K562 (cell line): ENCODE data around the gene SCTR. TPM values are rescaled to one million over a fixed set of nuclear protein-coding genes. Genes with fewer than 3 reads are reported as not detected.

Experiments used
- polyA plus RNA-seq, 8 experiments: library from polyadenylated mRNA; depleted of rRNA in 4 of 8; stranded (reverse) in 5 of 8; unstranded in 3 of 8; fragments of >200 nt; fragmentation: Nextera tagmentation in 2 of 8; fragmentation: Illumina TruSeq in 1 of 8; extraction: Ambion mirVana in 2 of 8; extraction: Trizol in 1 of 8; gene quantifications; 2 replicates each; pipeline versions ENCODE4 v1.2.1 to v1.2.3, GENCODE V29; 2011 to 2014; ENCODE audit warnings: inconsistent platforms in 1 of 8, missing spikeins in 1 of 8
- total RNA-seq, 7 experiments: library from RNA; depleted of rRNA in 6 of 7; stranded (reverse); fragments of >200 nt in 6 of 7; fragmentation: Illumina TruSeq in 2 of 7; extraction: Trizol in 2 of 7; gene quantifications; 2 replicates each; pipeline versions ENCODE4 v1.2.1 to v1.2.3, GENCODE V29; 2011 to 2021; ENCODE audit warnings: low replicate concordance in 1 of 7

Gene SCTR
- total and polyA plus RNA-seq, 9 of the 15 experiments (the other 6 are each of a cell fraction or from before 2014, with no cell fraction given), result not detected

Other genes with a start within 250 kb of the SCTR start
- 4.8 and 8.9 TPM in 2 replicates for gene C2orf76, start 157.6 kb downstream of the SCTR start, total RNA-seq (2014; rRNA removed)
- gene C2orf76, start 157.6 kb downstream of the SCTR start, total RNA-seq (2014; rRNA removed; fragmentation: Illumina TruSeq; extraction: Trizol), result 12.0 and 15.6 TPM in 2 replicates
- gene C2orf76, start 157.6 kb downstream of the SCTR start, total RNA-seq (2015; rRNA removed; fragmentation: Illumina TruSeq; extraction: Trizol), result 11.7 and 14.5 TPM in 2 replicates
- 8.6 and 8.7 TPM in 2 replicates for gene C2orf76, start 157.6 kb downstream of the SCTR start, total RNA-seq (2021)
- gene C2orf76, start 157.6 kb downstream of the SCTR start, polyA plus RNA-seq (2011; rRNA removed), result 12.4 and 15.7 TPM in 2 replicates
- 15.1 and 15.2 TPM in 2 replicates for gene C2orf76, start 157.6 kb downstream of the SCTR start, polyA plus RNA-seq (2014; fragmentation: Illumina TruSeq; extraction: Trizol)
- gene C2orf76, start 157.6 kb downstream of the SCTR start, polyA plus RNA-seq (2014; fragmentation: Nextera tagmentation; extraction: Ambion mirVana), result 10 to 100 TPM; 26.1 to 26.2 TPM
- 13.4 and 14.4 TPM in 2 replicates for gene C2orf76, start 157.6 kb downstream of the SCTR start, polyA plus RNA-seq (2014; rRNA removed)
- gene DBI, start 157.5 kb downstream of the SCTR start, total RNA-seq (2014; rRNA removed), result 65.0 and 71.6 TPM in 2 replicates
- 195 and 198 TPM in 2 replicates for gene DBI, start 157.5 kb downstream of the SCTR start, total RNA-seq (2014; rRNA removed; fragmentation: Illumina TruSeq; extraction: Trizol)
- 230 and 236 TPM in 2 replicates for gene DBI, start 157.5 kb downstream of the SCTR start, total RNA-seq (2015; rRNA removed; fragmentation: Illumina TruSeq; extraction: Trizol)
- gene DBI, start 157.5 kb downstream of the SCTR start, total RNA-seq (2021), result 52.4 and 55.8 TPM in 2 replicates
- 134 and 135 TPM in 2 replicates for gene DBI, start 157.5 kb downstream of the SCTR start, polyA plus RNA-seq (2011; rRNA removed)
- 159 and 194 TPM in 2 replicates for gene DBI, start 157.5 kb downstream of the SCTR start, polyA plus RNA-seq (2014; fragmentation: Illumina TruSeq; extraction: Trizol)
- 100 to 1,000 TPM; 406 to 443 TPM for gene DBI, start 157.5 kb downstream of the SCTR start, polyA plus RNA-seq (2014; fragmentation: Nextera tagmentation; extraction: Ambion mirVana)
- gene DBI, start 157.5 kb downstream of the SCTR start, polyA plus RNA-seq (2014; rRNA removed), result 186 and 194 TPM in 2 replicates
- gene TMEM37, start 92.6 kb downstream of the SCTR start, total RNA-seq (2014; rRNA removed), result 0.14 and 0.16 TPM in 2 replicates
- 0.16 TPM in 1 of 2 replicates, not detected in the other for gene TMEM37, start 92.6 kb downstream of the SCTR start, total RNA-seq (2014; rRNA removed; fragmentation: Illumina TruSeq; extraction: Trizol)
- 0.25 and 0.41 TPM in 2 replicates for gene TMEM37, start 92.6 kb downstream of the SCTR start, total RNA-seq (2015; rRNA removed; fragmentation: Illumina TruSeq; extraction: Trizol)
- 0.44 and 0.49 TPM in 2 replicates for gene TMEM37, start 92.6 kb downstream of the SCTR start, total RNA-seq (2021)
- gene TMEM37, start 92.6 kb downstream of the SCTR start, polyA plus RNA-seq (2011; rRNA removed), result 0.11 and 0.38 TPM in 2 replicates
- 0.35 and 0.61 TPM in 2 replicates for gene TMEM37, start 92.6 kb downstream of the SCTR start, polyA plus RNA-seq (2014; fragmentation: Illumina TruSeq; extraction: Trizol)
- under 1 TPM; 0.03 to 0.10 TPM for gene TMEM37, start 92.6 kb downstream of the SCTR start, polyA plus RNA-seq (2014; fragmentation: Nextera tagmentation; extraction: Ambion mirVana)
- gene TMEM37, start 92.6 kb downstream of the SCTR start, polyA plus RNA-seq (2014; rRNA removed), result 0.26 and 0.64 TPM in 2 replicates
- gene CFAP221, start 20.0 kb upstream of the SCTR start, total RNA-seq (2014; rRNA removed), result 0.09 and 1.2 TPM in 2 replicates
- 0.48 and 0.84 TPM in 2 replicates for gene CFAP221, start 20.0 kb upstream of the SCTR start, total RNA-seq (2014; rRNA removed; fragmentation: Illumina TruSeq; extraction: Trizol)
- gene CFAP221, start 20.0 kb upstream of the SCTR start, total RNA-seq (2015; rRNA removed; fragmentation: Illumina TruSeq; extraction: Trizol), result 0.65 and 0.98 TPM in 2 replicates
- 0.35 and 0.51 TPM in 2 replicates for gene CFAP221, start 20.0 kb upstream of the SCTR start, total RNA-seq (2021)
- 0.35 and 0.41 TPM in 2 replicates for gene CFAP221, start 20.0 kb upstream of the SCTR start, polyA plus RNA-seq (2011; rRNA removed)
- 0.64 and 1.4 TPM in 2 replicates for gene CFAP221, start 20.0 kb upstream of the SCTR start, polyA plus RNA-seq (2014; fragmentation: Illumina TruSeq; extraction: Trizol)
- gene CFAP221, start 20.0 kb upstream of the SCTR start, polyA plus RNA-seq (2014; fragmentation: Nextera tagmentation; extraction: Ambion mirVana), result under 1 TPM; 0.69 to 0.70 TPM
- gene CFAP221, start 20.0 kb upstream of the SCTR start, polyA plus RNA-seq (2014; rRNA removed), result 0.16 and 0.62 TPM in 2 replicates
- 31.3 and 42.7 TPM in 2 replicates for gene TMEM177, start 154.7 kb upstream of the SCTR start, total RNA-seq (2014; rRNA removed)
- 12.9 and 19.4 TPM in 2 replicates for gene TMEM177, start 154.7 kb upstream of the SCTR start, total RNA-seq (2014; rRNA removed; fragmentation: Illumina TruSeq; extraction: Trizol)
- gene TMEM177, start 154.7 kb upstream of the SCTR start, total RNA-seq (2015; rRNA removed; fragmentation: Illumina TruSeq; extraction: Trizol), result 26.5 and 29.7 TPM in 2 replicates
- 30.8 and 31.6 TPM in 2 replicates for gene TMEM177, start 154.7 kb upstream of the SCTR start, total RNA-seq (2021)
- gene TMEM177, start 154.7 kb upstream of the SCTR start, polyA plus RNA-seq (2011; rRNA removed), result 19.1 and 22.2 TPM in 2 replicates
- 30.2 and 31.8 TPM in 2 replicates for gene TMEM177, start 154.7 kb upstream of the SCTR start, polyA plus RNA-seq (2014; fragmentation: Illumina TruSeq; extraction: Trizol)
- gene TMEM177, start 154.7 kb upstream of the SCTR start, polyA plus RNA-seq (2014; fragmentation: Nextera tagmentation; extraction: Ambion mirVana), result 10 to 100 TPM in 1 of 2 experiments, 1 to 10 TPM in 1; 9.1 to 18.7 TPM
- gene TMEM177, start 154.7 kb upstream of the SCTR start, polyA plus RNA-seq (2014; rRNA removed), result 39.9 and 40.5 TPM in 2 replicates
- gene PTPN4, start 235.4 kb upstream of the SCTR start, total RNA-seq (2014; rRNA removed), result 26.8 and 27.8 TPM in 2 replicates
- 27.3 and 29.2 TPM in 2 replicates for gene PTPN4, start 235.4 kb upstream of the SCTR start, total RNA-seq (2014; rRNA removed; fragmentation: Illumina TruSeq; extraction: Trizol)
- 24.1 and 30.6 TPM in 2 replicates for gene PTPN4, start 235.4 kb upstream of the SCTR start, total RNA-seq (2015; rRNA removed; fragmentation: Illumina TruSeq; extraction: Trizol)
- 30.0 and 30.8 TPM in 2 replicates for gene PTPN4, start 235.4 kb upstream of the SCTR start, total RNA-seq (2021)
- 26.6 and 32.8 TPM in 2 replicates for gene PTPN4, start 235.4 kb upstream of the SCTR start, polyA plus RNA-seq (2011; rRNA removed)
- gene PTPN4, start 235.4 kb upstream of the SCTR start, polyA plus RNA-seq (2014; fragmentation: Illumina TruSeq; extraction: Trizol), result 17.8 and 20.6 TPM in 2 replicates
- 1 to 10 TPM; 5.0 to 7.1 TPM for gene PTPN4, start 235.4 kb upstream of the SCTR start, polyA plus RNA-seq (2014; fragmentation: Nextera tagmentation; extraction: Ambion mirVana)
- 12.4 and 20.3 TPM in 2 replicates for gene PTPN4, start 235.4 kb upstream of the SCTR start, polyA plus RNA-seq (2014; rRNA removed)